ENCODE measurements around the gene LSM4. TPM values are rescaled to one million over a fixed set of nuclear protein-coding genes. Genes with fewer than 3 reads are reported as not detected.

The LSM4 gene
- total and polyA plus RNA-seq, 2 donors (not counting 3 experiments of a cell fraction or from before 2014, with no cell fraction given), result 118 to 119 TPM

DNA sequence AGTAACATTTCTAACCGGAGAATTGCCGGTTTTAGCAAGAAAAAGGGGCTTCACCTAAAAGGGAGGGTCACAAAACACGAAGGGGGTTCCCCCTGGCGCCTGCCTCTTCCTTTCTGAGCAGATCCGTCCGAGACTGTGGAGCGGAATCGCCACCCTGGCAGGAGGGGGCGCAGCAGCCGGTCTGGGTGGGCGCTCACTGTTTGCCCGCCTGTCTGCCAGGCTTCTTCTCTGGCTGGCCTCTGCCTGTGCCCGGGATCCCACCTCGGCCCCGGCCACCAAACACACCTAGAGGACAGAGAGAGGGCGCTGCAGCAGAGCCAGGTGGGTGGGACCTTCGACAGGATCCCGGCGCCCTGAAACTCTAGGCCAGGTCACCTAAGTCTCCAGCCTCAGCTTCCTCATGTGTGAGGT, 15.6 kb downstream of the LSM4 start:
- Histone ChIP-seq H3K27ac (ENCODE audit: insufficient read depth, low read depth, low read length) (no peak overlapping the region), H3K4me3 (replicated peaks in 1 of 3; ENCODE audit: insufficient read depth in 1 of 3, low read depth in 1 of 3, low read length in 3 of 3) (no peak overlapping the region), H3K9ac (replicated peaks; ENCODE audit: extremely low read depth, insufficient read depth, low read length) (no peak overlapping the region), H3K9me1 (replicated peaks; ENCODE audit: control insufficient read depth, extremely low read depth, insufficient read depth, low read length) (no peaks in the 10 kb centered on the region), H3K4me2 (ENCODE audit: insufficient read depth, low read length) (no peak overlapping the region), H4K20me1 (replicated peaks; ENCODE audit: control insufficient read depth, extremely low read depth, insufficient read depth, low read length) (no peaks in the 10 kb centered on the region), H3K9me3 (replicated peaks; ENCODE audit: control insufficient read depth, insufficient read depth, low read length) (no peaks in the 10 kb centered on the region), H3K27me3 (ENCODE audit: control insufficient read depth in 2 of 2, insufficient read depth in 2 of 2, low read length in 2 of 2) (no peaks in the 10 kb centered on the region), H3K79me2 (ENCODE audit: control insufficient read depth, insufficient read depth, low read length) (no peaks in the 10 kb centered on the region), H3K4me1 (ENCODE audit: control insufficient read depth, extremely low read depth, insufficient read depth, low read length) (peaks cover 21% of the 10 kb centered on the region), H2AFZ (ENCODE audit: low read depth, low read length) (no peak overlapping the region), H3K36me3 (ENCODE audit: control insufficient read depth in 2 of 2, extremely low read depth in 1 of 2, insufficient read depth in 2 of 2, low read length in 2 of 2) (peaks cover 0 to 15% of the 10 kb centered on the region in 2 experiments)
- no peak for DNase-seq (ENCODE audit: low read depth, low spot score)
- POLR2A ChIA-PET, result no interaction called here
- dilution Hi-C loops (cut with MboI; ENCODE audit: extremely low pct_ligation_motif_present, low sequenced_read_pairs) (no loop called here), intact Hi-C loops (cut with micrococcal nuclease) (no loop called here)
- TF ChIP-seq, protein P1, sequence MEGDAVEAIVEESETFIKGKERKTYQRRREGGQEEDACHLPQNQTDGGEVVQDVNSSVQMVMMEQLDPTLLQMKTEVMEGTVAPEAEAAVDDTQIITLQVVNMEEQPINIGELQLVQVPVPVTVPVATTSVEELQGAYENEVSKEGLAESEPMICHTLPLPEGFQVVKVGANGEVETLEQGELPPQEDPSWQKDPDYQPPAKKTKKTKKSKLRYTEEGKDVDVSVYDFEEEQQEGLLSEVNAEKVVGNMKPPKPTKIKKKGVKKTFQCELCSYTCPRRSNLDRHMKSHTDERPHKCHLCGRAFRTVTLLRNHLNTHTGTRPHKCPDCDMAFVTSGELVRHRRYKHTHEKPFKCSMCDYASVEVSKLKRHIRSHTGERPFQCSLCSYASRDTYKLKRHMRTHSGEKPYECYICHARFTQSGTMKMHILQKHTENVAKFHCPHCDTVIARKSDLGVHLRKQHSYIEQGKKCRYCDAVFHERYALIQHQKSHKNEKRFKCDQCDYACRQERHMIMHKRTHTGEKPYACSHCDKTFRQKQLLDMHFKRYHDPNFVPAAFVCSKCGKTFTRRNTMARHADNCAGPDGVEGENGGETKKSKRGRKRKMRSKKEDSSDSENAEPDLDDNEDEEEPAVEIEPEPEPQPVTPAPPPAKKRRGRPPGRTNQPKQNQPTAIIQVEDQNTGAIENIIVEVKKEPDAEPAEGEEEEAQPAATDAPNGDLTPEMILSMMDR (IDR thresholded peaks at IDR 0.05; ENCODE audit: extremely low read depth in 1 of 2, insufficient read depth in 1 of 2, low read depth in 1 of 2, low read length in 2 of 2), result no peak
- no peak for TF ChIP-seq FOS (IDR thresholded peaks at IDR 0.05; ENCODE audit: borderline replicate concordance, insufficient read depth, low read length)
- no peak for TF ChIP-seq POLR2A (IDR thresholded peaks at IDR 0.05; ENCODE audit: low read depth, low read length)
- CTCF ChIA-PET, result interaction anchor here (0.7 to 1.4 kb wide), 4 partner anchors 14 to 99 kb away, joined by 3 to 5 read pairs (median 4); partner anchors contain the start of gene PGPEP1
- BruUV-seq (replicated peaks), result no TSS peak
- FAIRE-seq, result no peak

DNA sequence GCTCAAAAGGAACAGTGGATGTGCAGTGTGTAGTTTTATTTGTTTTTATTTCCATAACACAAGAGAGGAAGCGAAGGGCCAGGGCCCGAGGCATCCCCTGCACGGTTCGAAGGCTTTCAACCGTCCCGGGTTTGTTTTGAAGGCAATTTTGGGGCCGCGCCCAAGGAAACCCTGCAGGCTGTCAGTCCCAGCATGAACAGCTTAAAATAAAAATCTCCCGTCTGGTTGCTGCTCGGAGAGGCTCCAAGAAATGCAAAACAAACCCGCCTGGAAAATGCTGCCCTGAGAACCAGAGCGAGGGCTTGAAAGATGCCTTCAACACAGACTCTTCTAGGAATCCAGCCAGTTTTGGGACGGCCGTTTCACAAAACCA, 16.0 kb downstream of the LSM4 start:
- FAIRE-seq (no peak), DNase-seq (ENCODE audit: low read depth, low spot score) (no peak)
- H3K4me3 ChIP-seq (replicated peaks in 1 of 3; ENCODE audit: insufficient read depth in 1 of 3, low read depth in 1 of 3, low read length in 3 of 3), result no peak overlapping the region
- no peak overlapping the region for H3K4me2 ChIP-seq (ENCODE audit: insufficient read depth, low read length)
- dilution Hi-C loops (cut with MboI; ENCODE audit: extremely low pct_ligation_motif_present, low sequenced_read_pairs), result no loop called here
- peaks cover 0 to 14% of the 10 kb centered on the region in 2 experiments for H3K36me3 ChIP-seq (ENCODE audit: control insufficient read depth in 2 of 2, extremely low read depth in 1 of 2, insufficient read depth in 2 of 2, low read length in 2 of 2)
- no peak overlapping the region for H2AFZ ChIP-seq (ENCODE audit: low read depth, low read length)
- no peak overlapping the region for H3K27ac ChIP-seq (ENCODE audit: insufficient read depth, low read depth, low read length)
- no peaks in the 10 kb centered on the region for H4K20me1 ChIP-seq (replicated peaks; ENCODE audit: control insufficient read depth, extremely low read depth, insufficient read depth, low read length)
- no peaks in the 10 kb centered on the region for H3K9me1 ChIP-seq (replicated peaks; ENCODE audit: control insufficient read depth, extremely low read depth, insufficient read depth, low read length)
- no peak overlapping the region for H3K9ac ChIP-seq (replicated peaks; ENCODE audit: extremely low read depth, insufficient read depth, low read length)
- TSS peak; percentile 38 for BruUV-seq (replicated peaks)
- H3K4me1 ChIP-seq (ENCODE audit: control insufficient read depth, extremely low read depth, insufficient read depth, low read length), result peaks cover 21% of the 10 kb centered on the region
- POLR2A ChIA-PET, result no interaction called here
- H3K27me3 ChIP-seq (ENCODE audit: control insufficient read depth in 2 of 2, insufficient read depth in 2 of 2, low read length in 2 of 2), result no peaks in the 10 kb centered on the region
- H3K9me3 ChIP-seq (replicated peaks; ENCODE audit: control insufficient read depth, insufficient read depth, low read length), result no peaks in the 10 kb centered on the region
- no peak for TF ChIP-seq EZH2 (IDR thresholded peaks at IDR 0.05; ENCODE audit: borderline replicate concordance, low read depth, low read length, severe bottlenecking)
- TF ChIP-seq POLR2AphosphoS5 (IDR thresholded peaks at IDR 0.05; ENCODE audit: insufficient read depth, low read depth, low read length), result no peak
- TF ChIP-seq MYC (IDR thresholded peaks at IDR 0.05; ENCODE audit: low read depth, low read length), result no peak
- no peak for TF ChIP-seq FOS (IDR thresholded peaks at IDR 0.05; ENCODE audit: borderline replicate concordance, insufficient read depth, low read length)
- no peak for TF ChIP-seq GATA2 (IDR thresholded peaks at IDR 0.05; ENCODE audit: insufficient read depth, insufficient read length, low read depth, low read length)
- TF ChIP-seq, protein P2, sequence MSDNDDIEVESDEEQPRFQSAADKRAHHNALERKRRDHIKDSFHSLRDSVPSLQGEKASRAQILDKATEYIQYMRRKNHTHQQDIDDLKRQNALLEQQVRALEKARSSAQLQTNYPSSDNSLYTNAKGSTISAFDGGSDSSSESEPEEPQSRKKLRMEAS (IDR thresholded peaks at IDR 0.05; ENCODE audit: insufficient read depth, insufficient read length), result no peak
- TF ChIP-seq JUN (IDR thresholded peaks at IDR 0.05; ENCODE audit: borderline replicate concordance, insufficient read depth, insufficient read length, low read depth), result no peak
- no peak for TF ChIP-seq POLR2A (IDR thresholded peaks at IDR 0.05; ENCODE audit: low read depth, low read length)
- TF ChIP-seq, protein P1 (IDR thresholded peaks at IDR 0.05; ENCODE audit: extremely low read depth in 1 of 2, insufficient read depth in 1 of 2, low read depth in 1 of 2, low read length in 2 of 2), result no peak
- intact Hi-C loops (cut with micrococcal nuclease), result no loop called here
- H3K79me2 ChIP-seq (ENCODE audit: control insufficient read depth, insufficient read depth, low read length), result no peaks in the 10 kb centered on the region
- CTCF ChIA-PET, result interaction anchor here (0.7 to 1.4 kb wide), 4 partner anchors 15 to 99 kb away, joined by 3 to 5 read pairs (median 4); partner anchors contain the start of gene PGPEP1
